ENCODE measurements around the gene ZBTB21. TPM values are rescaled to one million over a fixed set of nuclear protein-coding genes. Genes with fewer than 3 reads are reported as not detected.

ZBTB21 gene
- total RNA-seq, 1 experiment from 2014 or later = 18.1 TPM

DNA sequence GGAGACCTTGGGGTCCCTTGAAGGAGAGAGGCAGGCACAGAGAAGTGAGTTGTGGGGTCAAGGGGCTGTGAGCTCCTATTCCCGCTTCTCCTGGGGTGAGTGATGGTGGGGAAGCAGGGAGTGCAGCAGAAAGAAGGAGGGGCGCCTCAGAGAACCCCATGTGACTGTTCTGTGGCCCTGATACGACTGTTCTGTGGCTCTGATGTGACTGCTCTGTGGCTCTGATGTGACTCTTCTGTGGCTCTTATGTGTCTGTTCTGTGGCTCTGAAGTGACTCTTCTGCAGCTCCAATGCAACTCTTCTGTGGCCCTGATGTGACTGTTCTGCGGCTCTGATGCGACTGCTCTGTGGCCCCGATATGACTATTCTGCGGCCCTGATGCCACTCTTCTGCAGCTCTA is 31.1 kb upstream of the ZBTB21 start:
- Histone ChIP-seq H3K9ac (ENCODE audit: extremely low read depth, insufficient read length, low read length) (no peak overlapping the region), H3T11ph (ENCODE audit: low read length) (no peak overlapping the region), H3K4me1 (ENCODE audit: insufficient read depth, low read length) (no peaks in the 10 kb centered on the region), H3K14ac (ENCODE audit: insufficient read depth, low read length) (no peak overlapping the region), H4K8ac (replicated peaks; ENCODE audit: insufficient read length, low read depth, low read length) (no peak overlapping the region), H2AK5ac (ENCODE audit: insufficient read length, low read length) (no peak overlapping the region), H4K91ac (ENCODE audit: insufficient read length, low read depth, low read length) (no peak overlapping the region), H2AFZ (ENCODE audit: low read length) (no peak overlapping the region), H4K5ac (ENCODE audit: insufficient read length, low read depth, low read length) (no peak overlapping the region), H3K27ac (ENCODE audit: insufficient read length, low read depth, low read length) (no peak overlapping the region), H3K4ac (ENCODE audit: low read depth, low read length) (no peak overlapping the region), H2BK12ac (ENCODE audit: insufficient read length, low read depth, low read length) (no peak overlapping the region), H3K4me2 (ENCODE audit: insufficient read depth, insufficient read length, low read length) (no peak overlapping the region), H3K18ac (ENCODE audit: insufficient read length, low read depth, low read length) (no peak overlapping the region), H3K23me2 (ENCODE audit: insufficient read length, low read depth, low read length, poor library complexity, severe bottlenecking) (no peaks in the 10 kb centered on the region), H2BK5ac (ENCODE audit: insufficient read length, low read length) (no peak overlapping the region), H3K56ac (ENCODE audit: insufficient read length, low read depth, low read length) (no peak overlapping the region), H3K23ac (ENCODE audit: insufficient read length, low read depth, low read length) (no peak overlapping the region), H4K20me1 (ENCODE audit: control insufficient read depth, insufficient read depth, insufficient read length) (no peaks in the 10 kb centered on the region), H2BK20ac (ENCODE audit: low read depth, low read length, poor library complexity, severe bottlenecking) (no peak overlapping the region), H3K79me1 (ENCODE audit: insufficient read depth, low read depth, low read length, poor library complexity, severe bottlenecking) (no peaks in the 10 kb centered on the region), H3K27me3 (ENCODE audit: insufficient read depth, low read length) (no peaks in the 10 kb centered on the region), H2BK120ac (ENCODE audit: low read depth, low read length, poor library complexity, severe bottlenecking) (no peak overlapping the region), H3K79me2 (ENCODE audit: insufficient read depth, low read length) (no peaks in the 10 kb centered on the region), H3K9me3 (ENCODE audit: control insufficient read depth, low read depth, low read length) (no peaks in the 10 kb centered on the region), H2BK15ac (ENCODE audit: low read depth, low read length) (no peak overlapping the region)
- Mint-ChIP-seq H3K27me3 (ENCODE audit: low read depth) (peaks cover 11% of the 10 kb centered on the region), H3K27ac (no peak overlapping the region; a peak in 1 of 7 replicates), H3K9me3 (peaks cover 0 to 4% of the 10 kb centered on the region in 2 experiments; a peak in 2 of 5 replicates), H3K36me3 (ENCODE audit: insufficient read depth in 1 of 3, low read depth in 3 of 3) (no peaks in the 10 kb centered on the region; a peak in 1 of 7 replicates), H3K4me3 (no peak overlapping the region), H3K4me1 (peaks cover 10 to 14% of the 10 kb centered on the region in 2 experiments)
- no CpG with 5 or more reads among the region's 7 CpGs for WGBS (ENCODE audit: extremely low coverage, insufficient read length, low lambda C conversion rate)
- DNase-seq = no peak
- TF ChIP-seq, protein P1, sequence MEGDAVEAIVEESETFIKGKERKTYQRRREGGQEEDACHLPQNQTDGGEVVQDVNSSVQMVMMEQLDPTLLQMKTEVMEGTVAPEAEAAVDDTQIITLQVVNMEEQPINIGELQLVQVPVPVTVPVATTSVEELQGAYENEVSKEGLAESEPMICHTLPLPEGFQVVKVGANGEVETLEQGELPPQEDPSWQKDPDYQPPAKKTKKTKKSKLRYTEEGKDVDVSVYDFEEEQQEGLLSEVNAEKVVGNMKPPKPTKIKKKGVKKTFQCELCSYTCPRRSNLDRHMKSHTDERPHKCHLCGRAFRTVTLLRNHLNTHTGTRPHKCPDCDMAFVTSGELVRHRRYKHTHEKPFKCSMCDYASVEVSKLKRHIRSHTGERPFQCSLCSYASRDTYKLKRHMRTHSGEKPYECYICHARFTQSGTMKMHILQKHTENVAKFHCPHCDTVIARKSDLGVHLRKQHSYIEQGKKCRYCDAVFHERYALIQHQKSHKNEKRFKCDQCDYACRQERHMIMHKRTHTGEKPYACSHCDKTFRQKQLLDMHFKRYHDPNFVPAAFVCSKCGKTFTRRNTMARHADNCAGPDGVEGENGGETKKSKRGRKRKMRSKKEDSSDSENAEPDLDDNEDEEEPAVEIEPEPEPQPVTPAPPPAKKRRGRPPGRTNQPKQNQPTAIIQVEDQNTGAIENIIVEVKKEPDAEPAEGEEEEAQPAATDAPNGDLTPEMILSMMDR (conservative IDR thresholded peaks at IDR 0.05) = no peak
